Activated CD4-positive, CD25-positive, alpha-beta regulatory T cell treated with anti-CD3 and anti-CD28 coated beads, Interleukin-2, amount 50 U/mL, for 24 hours (primary cell): Measurements from ENCODE around the gene ARID5B.

Experiments used
- ATAC-seq, 2 donors: fragments of 150-1000 bp; cut with Tn5 transposase; one replicate each; pipeline ENCODE4 v1.10.0; 2021; ENCODE audit warnings: mild to moderate bottlenecking in 1 of 2, moderate library complexity in 1 of 2

Gene ARID5B

GRCh38 chr10:62079885-62080559, 178.5 kb downstream of the ARID5B start:
- no peak for ATAC-seq

GRCh38 chr10:62080905-62081304, 179.4 kb downstream of the ARID5B start:
- no peak for ATAC-seq

GRCh38 chr10:62081341-62082270, 180.1 kb downstream of the ARID5B start:
- ATAC-seq: no peak

- ATAC-seq: no peak
Observed at GRCh38 chr10:62082271-62082656, 180.8 kb downstream of the ARID5B start.

- ATAC-seq: peak; percentile 67 to 73
Observed at GRCh38 chr10:62082729-62083411, 181.4 kb downstream of the ARID5B start.

GRCh38 chr10:62083412-62084267, 182.1 kb downstream of the ARID5B start:
- ATAC-seq: no peak

- no peak for ATAC-seq
Observed at GRCh38 chr10:62084451-62084850, 183.0 kb downstream of the ARID5B start.

- peak in 1 of 2 donors; percentile 33 for ATAC-seq
Observed at GRCh38 chr10:62085404-62085803, 183.9 kb downstream of the ARID5B start.

GRCh38 chr10:62085821-62086220, 184.3 kb downstream of the ARID5B start:
- no peak for ATAC-seq

- ATAC-seq: no peak
Observed at GRCh38 chr10:62087329-62087728, 185.8 kb downstream of the ARID5B start.

- ATAC-seq: no peak
Observed at GRCh38 chr10:62088786-62089185, 187.3 kb downstream of the ARID5B start.

- no peak for ATAC-seq
Observed at GRCh38 chr10:62092301-62093030, 191.0 kb downstream of the ARID5B start.

GRCh38 chr10:62093863-62094291, 192.4 kb downstream of the ARID5B start:
- no peak for ATAC-seq

GRCh38 chr10:62095181-62096122, 194.0 kb downstream of the ARID5B start:
- no peak for ATAC-seq

GRCh38 chr10:62096256-62096933, 194.9 kb downstream of the ARID5B start:
- ATAC-seq: no peak

GRCh38 chr10:62098278-62099121, 197.0 kb downstream of the ARID5B start:
- peak; percentile 28 to 58 for ATAC-seq

- ATAC-seq: no peak
Observed at GRCh38 chr10:62099299-62099698, 197.8 kb downstream of the ARID5B start.

GRCh38 chr10:62103857-62104256, 202.4 kb downstream of the ARID5B start:
- no peak for ATAC-seq
